Activated T-helper 9 cell treated with anti-CD3 and anti-CD28 coated beads, Interleukin-2, amount 50 U/mL, for 16 hours (primary cell): ENCODE results near the gene POLR1E.
A peak's percentile ranks its signal among the peaks of the same experiment; 100 is the strongest.

Experiments
- DNase-seq: peaks from one replicate; pipeline ENCODE4 v3.0.0-alpha.2; 2020; ENCODE audit warnings: low read depth

The POLR1E gene

GRCh38 chr9:37485389-37486255 is at the start of gene POLR1E:
POLR1E (plus strand) TSS chr9:37485948; CDS start chr9:37486048, 100 bp downstream.
- peak; percentile 94 for DNase-seq

- DNase-seq, result no peak
These were observed 49.2 kb upstream of the POLR1E start for GRCh38 chr9:37436540-37436939.

- DNase-seq, result no peak
These were observed 48.7 kb upstream of the POLR1E start for GRCh38 chr9:37437010-37437409.

- DNase-seq, result no peak
These were observed 48.1 kb upstream of the POLR1E start for GRCh38 chr9:37437621-37438020.

GRCh38 chr9:37438359-37438758 is 47.4 kb upstream of the POLR1E start:
- no peak for DNase-seq

GRCh38 chr9:37441776-37442370 is 43.9 kb upstream of the POLR1E start:
- DNase-seq, result no peak

- no peak for DNase-seq
These were observed 43.2 kb upstream of the POLR1E start for GRCh38 chr9:37442556-37442955.

GRCh38 chr9:37443566-37443965 is 42.2 kb upstream of the POLR1E start:
- no peak for DNase-seq

- DNase-seq, result no peak
These were observed 40.9 kb upstream of the POLR1E start for GRCh38 chr9:37444890-37445289.

- no peak for DNase-seq
These were observed 39.9 kb upstream of the POLR1E start for GRCh38 chr9:37445832-37446231.

GRCh38 chr9:37446401-37446800 is 39.3 kb upstream of the POLR1E start:
- no peak for DNase-seq

GRCh38 chr9:37447111-37447510 is 38.6 kb upstream of the POLR1E start:
- DNase-seq, result no peak

- no peak for DNase-seq
These were observed 35.7 kb upstream of the POLR1E start for GRCh38 chr9:37449862-37450632.

GRCh38 chr9:37451628-37452027 is 34.1 kb upstream of the POLR1E start:
- DNase-seq, result no peak

- DNase-seq, result no peak
These were observed 33.1 kb upstream of the POLR1E start for GRCh38 chr9:37452611-37453010.

GRCh38 chr9:37453827-37454226 is 31.9 kb upstream of the POLR1E start:
- DNase-seq, result no peak

- DNase-seq, result no peak
These were observed 31.5 kb upstream of the POLR1E start for GRCh38 chr9:37454238-37454637.

GRCh38 chr9:37455884-37456647 is 29.7 kb upstream of the POLR1E start:
- DNase-seq, result no peak

- no peak for DNase-seq
These were observed 28.9 kb upstream of the POLR1E start for GRCh38 chr9:37456817-37457216.

GRCh38 chr9:37464006-37464405 is 21.7 kb upstream of the POLR1E start:
- no peak for DNase-seq

- peak; percentile 53 for DNase-seq
These were observed 21.1 kb upstream of the POLR1E start for GRCh38 chr9:37464426-37465248.
